GM12872 (cell line): ENCODE data around the gene FBXO30.

ENCODE experiments used
- CTCF ChIP-seq: IDR thresholded peaks from 3 replicates; pipeline ENCODE4 v1.5.1; 2011; ENCODE audit warnings: low read depth, mild to moderate bottlenecking, low read length, moderate library complexity; ENCODE audit not compliant: insufficient read depth

The FBXO30 gene

GRCh38 chr6:145844933-145845540 is 30.4 kb upstream of the FBXO30 start:
- no peak for TF ChIP-seq CTCF

GRCh38 chr6:145842693-145843546 is 28.3 kb upstream of the FBXO30 start:
- no peak for TF ChIP-seq CTCF

- no peak for TF ChIP-seq CTCF
Observed at GRCh38 chr6:145841668-145842067, 27.1 kb upstream of the FBXO30 start.

GRCh38 chr6:145839653-145840052 is 25.1 kb upstream of the FBXO30 start:
- TF ChIP-seq CTCF: no peak

- no peak for TF ChIP-seq CTCF
Observed at GRCh38 chr6:145838305-145838704, 23.7 kb upstream of the FBXO30 start.

GRCh38 chr6:145836772-145837171 is 22.2 kb upstream of the FBXO30 start:
- TF ChIP-seq CTCF: no peak

GRCh38 chr6:145836170-145836569 is 21.6 kb upstream of the FBXO30 start:
- TF ChIP-seq CTCF: no peak
